Pulmonary artery endothelial cell (primary cell): ENCODE measurements around the gene LYRM7. TPM values are rescaled to one million over a fixed set of nuclear protein-coding genes. Genes with fewer than 3 reads are reported as not detected.
"Not testable (repeated sequence)": the region's sequence is repeated elsewhere in the genome, so short reads cannot be mapped to it uniquely, and the experiment has no call there.

ENCODE experiments used
- DNase-seq: peaks from one replicate; pipeline ENCODE4 v3.0.0-alpha.2; 2011; ENCODE audit warnings: low read depth, low spot score
- total RNA-seq: library from RNA; depleted of rRNA; stranded (reverse); fragments of >200 nt; gene quantifications from 2 replicates; pipeline ENCODE4 v1.2.3, GENCODE V29; 2014

LYRM7 gene
- total RNA-seq, 1 donor from 2014 or later = 6.7 TPM

GRCh38 chr5:131180407-131180806 lies 9.7 kb downstream of the LYRM7 start:
- no peak for DNase-seq

GRCh38 chr5:131182839-131183238 lies 12.1 kb downstream of the LYRM7 start:
- no peak for DNase-seq

DNA sequence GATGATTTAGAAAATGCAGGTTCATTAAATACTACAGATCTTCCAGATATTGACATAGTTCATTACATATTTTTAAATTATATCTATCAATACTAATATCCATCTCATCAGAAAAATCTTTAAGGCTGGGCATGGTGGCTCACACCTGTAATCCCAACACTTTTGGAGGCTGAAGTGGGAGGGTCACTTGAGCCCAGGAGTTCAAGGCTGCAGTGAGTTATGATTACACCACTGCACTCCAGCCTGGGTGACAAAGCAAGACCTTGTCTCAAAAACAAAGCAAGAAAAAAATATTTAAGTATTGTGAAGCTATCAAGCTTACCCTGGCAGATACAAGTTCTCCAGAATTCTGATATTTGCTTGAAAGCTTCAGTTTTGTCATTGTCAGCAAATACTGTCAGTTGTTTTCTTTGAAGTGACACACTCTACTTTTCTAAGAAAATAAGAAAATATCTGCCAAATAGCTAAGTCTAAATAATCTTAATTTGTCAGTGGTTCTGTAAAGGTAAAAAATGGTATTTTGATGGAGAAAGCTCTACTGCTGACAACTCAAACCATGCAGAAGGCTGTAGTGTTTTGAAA lies 14.9 kb downstream of the LYRM7 start:
- no peak for DNase-seq

DNA sequence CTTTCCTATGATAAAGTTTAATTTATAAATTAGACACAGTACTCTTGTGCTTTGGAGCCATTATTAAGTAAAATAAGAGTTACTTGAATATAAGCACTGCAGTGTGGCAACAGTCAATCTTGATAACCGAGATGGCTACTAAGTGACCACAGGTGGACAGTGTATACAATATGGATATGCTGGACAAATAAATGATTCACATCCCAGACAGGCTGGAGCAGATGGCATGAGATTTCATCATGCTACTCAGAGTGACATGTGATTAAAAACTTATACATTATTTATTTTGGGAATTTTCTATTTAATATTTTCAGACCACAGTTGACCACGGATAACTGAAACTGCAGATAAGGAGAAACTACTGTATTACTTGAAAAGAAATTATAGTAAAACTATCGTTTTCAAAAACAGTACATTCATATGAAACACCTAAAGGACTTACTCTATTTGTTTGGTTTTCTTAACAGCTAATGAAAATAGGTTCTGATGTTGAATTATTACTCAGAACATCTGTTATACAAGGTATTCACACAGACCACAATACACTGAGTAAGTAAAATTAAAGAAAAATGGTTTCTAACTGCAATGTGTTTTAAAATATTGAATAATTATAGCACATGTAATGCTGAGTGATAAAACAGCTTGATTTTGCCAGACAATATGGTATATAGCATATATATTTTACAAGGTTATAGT lies 16.0 kb downstream of the LYRM7 start:
- no peak for DNase-seq

GRCh38 chr5:131193106-131193505 lies 22.4 kb downstream of the LYRM7 start:
- peak; percentile 35 for DNase-seq

DNA sequence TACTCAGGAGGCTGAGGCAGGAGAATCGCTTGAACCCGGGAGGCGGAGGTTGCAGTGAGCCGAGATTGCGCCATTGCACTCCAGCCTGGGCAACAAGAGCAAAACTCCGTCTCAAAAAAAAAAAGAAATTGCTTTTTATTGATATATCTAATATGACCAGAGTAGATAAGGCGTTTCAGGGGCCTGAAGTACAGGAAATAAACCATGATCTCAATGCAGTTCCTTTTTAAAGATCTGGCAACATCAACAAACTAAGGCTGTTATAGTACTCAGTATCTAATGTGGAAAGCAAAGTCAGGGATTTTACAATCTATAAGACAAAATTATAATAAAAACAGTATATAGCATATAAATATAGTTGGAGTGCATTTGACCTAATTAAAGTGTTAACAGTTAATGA lies 23.2 kb downstream of the LYRM7 start:
- DNase-seq = not testable (repeated sequence)

- DNase-seq = no peak
These were observed 24.0 kb downstream of the LYRM7 start for GRCh38 chr5:131194725-131195124.

DNA sequence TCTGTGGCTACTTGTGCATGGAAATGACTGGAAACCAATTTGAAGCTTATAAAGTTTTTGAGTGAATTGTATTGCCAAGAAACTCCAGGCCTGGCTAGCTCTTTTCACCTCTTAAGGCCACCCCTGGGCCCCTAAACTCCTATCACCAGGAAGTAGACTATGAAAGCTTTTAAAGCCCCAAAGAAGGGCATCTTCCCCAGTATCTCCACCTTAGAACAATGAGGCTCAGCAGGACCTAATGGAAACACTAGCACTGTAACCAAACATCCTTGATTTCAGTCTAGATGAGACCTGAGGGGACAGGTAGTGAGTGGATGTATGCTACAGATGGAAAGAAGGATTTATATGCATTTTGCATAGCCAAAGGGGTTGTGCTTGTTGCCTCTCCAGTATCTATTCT lies 25.0 kb downstream of the LYRM7 start:
- DNase-seq = no peak

- DNase-seq = no peak
These were observed 25.6 kb downstream of the LYRM7 start for GRCh38 chr5:131196331-131196730.

- DNase-seq = no peak
These were observed 27.9 kb downstream of the LYRM7 start for GRCh38 chr5:131198625-131199024.

- no peak for DNase-seq
These were observed 29.8 kb downstream of the LYRM7 start for GRCh38 chr5:131200560-131200959.

DNA sequence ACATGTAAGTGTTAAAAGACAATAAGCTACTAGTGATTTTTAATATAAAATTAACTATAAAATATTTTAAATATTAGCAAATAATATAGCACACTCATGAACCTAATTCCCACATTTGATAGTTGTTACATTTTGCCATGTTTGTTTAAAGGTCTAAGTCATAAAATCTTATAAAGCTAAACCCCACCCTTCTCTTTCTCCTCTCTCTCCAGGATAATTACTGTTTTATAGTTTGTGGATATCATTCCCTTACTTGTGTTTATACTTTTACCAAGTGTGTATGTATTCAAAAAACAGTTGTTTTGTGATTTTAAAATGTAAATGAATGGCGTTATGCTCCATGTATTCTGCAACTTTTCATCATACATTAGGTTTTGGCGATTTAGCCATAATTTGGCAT lies 34.2 kb downstream of the LYRM7 start:
- no peak for DNase-seq

GRCh38 chr5:131206061-131206460 lies 35.3 kb downstream of the LYRM7 start:
- DNase-seq = no peak

DNA sequence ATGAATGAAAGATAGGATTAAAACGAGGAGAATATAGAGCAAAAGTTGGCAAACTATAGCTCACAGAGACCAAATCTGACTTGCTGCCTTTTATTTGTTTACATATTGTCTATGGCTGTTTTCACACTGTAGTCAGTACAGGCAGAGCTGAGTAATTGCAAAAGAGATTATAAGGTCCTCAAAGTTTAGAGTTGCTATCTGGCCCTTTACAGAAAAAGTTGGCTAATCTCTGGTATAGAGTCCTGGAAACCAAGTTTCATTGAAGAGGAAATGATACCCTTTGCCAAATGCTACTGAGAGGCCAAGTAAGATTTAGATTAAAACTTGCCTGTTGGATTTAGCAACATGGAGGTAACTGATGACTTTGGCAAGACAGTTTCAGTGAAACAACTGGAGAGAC lies 36.0 kb downstream of the LYRM7 start:
- no peak for DNase-seq

- no peak for DNase-seq
These were observed 38.4 kb downstream of the LYRM7 start for GRCh38 chr5:131209175-131209505.

GRCh38 chr5:131209506-131210150 lies 38.9 kb downstream of the LYRM7 start:
- DNase-seq = no peak

- DNase-seq = no peak
These were observed 39.4 kb downstream of the LYRM7 start for GRCh38 chr5:131210151-131210510.

DNA sequence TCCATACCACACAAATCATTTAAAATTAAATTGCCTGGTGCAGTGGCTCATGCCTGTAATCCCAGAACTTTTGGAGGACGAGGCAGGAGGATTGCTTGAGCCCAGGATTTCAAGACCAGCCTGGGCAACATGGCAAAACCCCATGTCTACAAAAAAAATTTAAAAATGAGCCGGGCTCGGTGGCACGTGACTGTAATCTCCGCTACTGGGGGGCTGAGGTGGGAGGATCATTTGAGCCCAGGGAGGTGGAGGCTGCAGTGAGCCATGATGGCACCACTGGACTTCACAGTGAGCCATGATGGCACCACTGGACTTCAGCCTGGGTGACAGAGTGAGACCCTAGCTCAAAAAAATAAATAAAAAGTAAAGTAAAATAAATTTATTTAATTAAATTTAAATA lies 40.9 kb downstream of the LYRM7 start:
- DNase-seq = no peak

- DNase-seq = no peak
These were observed 41.8 kb downstream of the LYRM7 start for GRCh38 chr5:131212471-131213021.

GRCh38 chr5:131214609-131215227 lies 44.0 kb downstream of the LYRM7 start:
- no peak for DNase-seq

DNA sequence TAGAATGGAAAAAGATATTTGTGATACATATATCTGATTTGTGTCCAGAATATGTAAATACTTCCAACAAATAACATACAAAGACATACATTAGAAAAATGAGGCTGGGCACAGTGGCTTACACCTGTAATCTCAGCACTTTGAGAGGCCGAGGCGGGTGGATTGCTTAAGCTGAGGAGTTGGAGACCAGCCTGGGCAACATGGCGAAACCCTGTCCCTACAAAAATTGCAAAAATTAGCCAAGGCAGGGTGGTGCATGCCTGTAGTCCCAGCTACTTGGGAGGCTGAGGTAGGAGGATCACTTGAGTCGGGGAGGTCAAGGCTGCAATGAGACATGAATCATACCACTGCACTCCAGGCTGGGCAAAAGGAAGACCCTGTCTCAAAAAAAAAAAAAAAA lies 47.0 kb downstream of the LYRM7 start:
- no peak for DNase-seq

DNA sequence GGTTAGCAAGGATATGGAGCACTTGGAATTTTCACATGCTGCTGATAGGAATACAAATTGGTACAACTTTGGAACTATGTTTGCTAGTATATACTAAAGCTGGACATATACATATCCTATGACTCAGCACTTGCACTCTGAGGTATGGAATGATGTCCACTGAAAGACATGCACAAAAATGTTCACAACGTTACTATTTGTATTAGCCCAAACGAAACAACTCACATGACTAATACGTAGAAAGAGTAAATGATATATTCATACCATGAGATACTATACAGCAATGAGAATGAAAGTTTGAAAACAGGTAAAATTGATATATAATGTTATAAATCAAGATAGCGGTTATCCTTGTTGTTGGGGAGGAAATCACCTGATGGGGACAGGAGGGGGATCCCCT lies 47.6 kb downstream of the LYRM7 start:
- no peak for DNase-seq
